Measurements from ENCODE around the gene PDCD1. TPM values are rescaled to one million over a fixed set of nuclear protein-coding genes. Genes with fewer than 3 reads are reported as not detected.

Gene PDCD1
- total RNA-seq, 1 experiment from 2014 or later = 0.22 TPM

DNA sequence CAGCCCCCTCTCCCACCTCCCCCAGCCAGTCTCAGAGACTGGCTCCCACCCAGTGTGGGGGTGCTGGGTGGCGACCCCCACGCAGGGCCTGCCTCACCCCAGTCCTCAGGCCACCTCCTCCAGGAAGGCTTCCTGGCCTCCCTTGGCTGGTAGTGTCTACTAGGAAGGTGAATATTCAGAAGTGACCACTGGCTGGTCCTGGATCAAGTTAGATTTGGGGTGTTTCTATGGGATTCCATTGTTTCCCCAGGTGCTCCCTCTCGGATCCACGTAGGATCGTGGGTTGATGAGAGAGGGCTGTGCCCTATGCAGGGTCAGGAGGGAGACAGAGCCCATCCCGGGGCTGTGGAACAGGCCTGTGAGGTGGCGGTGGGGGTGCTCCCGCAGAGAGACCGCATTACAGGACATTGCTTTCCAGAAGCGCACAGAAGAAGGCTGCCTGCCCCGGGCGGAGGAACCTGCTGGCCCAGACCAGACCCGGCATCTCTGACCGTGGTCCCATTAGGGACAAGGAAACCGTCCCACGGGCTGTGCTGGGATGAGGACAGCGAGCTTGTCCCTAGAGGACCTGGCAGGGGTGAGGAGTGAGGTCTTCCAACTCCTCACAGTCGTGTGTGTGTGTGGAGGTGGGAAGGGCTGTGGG, 3.3 kb downstream of the PDCD1 start:
- Histone ChIP-seq H3K36me3 (ENCODE audit: control insufficient read depth in 1 of 2, insufficient read depth in 2 of 2, low read length in 2 of 2) (no peaks in the 10 kb centered on the region), H3K4me1 (ENCODE audit: control insufficient read depth in 1 of 2, insufficient read depth in 2 of 2, low read length in 2 of 2) (no peaks in the 10 kb centered on the region; a peak in 1 of 4 replicates), H3K9ac (ENCODE audit: low read length) (no peak overlapping the region), H3K27ac (ENCODE audit: low read depth, low read length) (no peak overlapping the region), H3K9me2 (ENCODE audit: insufficient read depth) (no peaks in the 10 kb centered on the region), H3K9me3 (ENCODE audit: control insufficient read depth in 1 of 2, insufficient read depth in 1 of 2, low read depth in 1 of 2, low read length in 2 of 2) (no peaks in the 10 kb centered on the region), H3K4me2 (ENCODE audit: low read length) (no peak overlapping the region), H3K4me3 (replicated peaks in 1 of 2; ENCODE audit: low read depth in 1 of 2, low read length in 2 of 2) (no peak overlapping the region), H4K20me1 (ENCODE audit: insufficient read depth) (no peaks in the 10 kb centered on the region), H3K27me3 (ENCODE audit: insufficient read depth, low read length) (no peaks in the 10 kb centered on the region), H3K79me2 (ENCODE audit: insufficient read depth, low read length) (no peaks in the 10 kb centered on the region), H2AFZ (ENCODE audit: low read depth, low read length, poor library complexity, severe bottlenecking) (no peak overlapping the region)
- no TSS peak for BruUV-seq (replicated peaks)
- RAD21 ChIA-PET (ENCODE audit: low non-redundant PET in 1 of 2, low total read pairs in 2 of 2, uncharacterized antibody in 2 of 2, unreplicated experiment in 2 of 2) = no interaction called here
- no peak for DNase-seq (ENCODE audit: low read depth, low spot score)
- CTCF ChIA-PET = no interaction called here
- TF ChIP-seq CBX3 (IDR thresholded peaks at IDR 0.05; ENCODE audit: low read depth) (no peak), ZNF274 (IDR thresholded peaks at IDR 0.05; ENCODE audit: low read depth, low read length) (no peak), POLR2A (IDR thresholded peaks at IDR 0.05; ENCODE audit: borderline replicate concordance, extremely low read depth, insufficient read depth, insufficient read length) (no peak), SP1 (IDR thresholded peaks at IDR 0.05; ENCODE audit: low read depth) (no peak), JUND (IDR thresholded peaks at IDR 0.05) (no peak), CEBPB (IDR thresholded peaks at IDR 0.05; ENCODE audit: low read depth) (no peak), SIN3A (IDR thresholded peaks at IDR 0.05; ENCODE audit: low read depth) (no peak), POLR2AphosphoS5 (IDR thresholded peaks at IDR 0.05; ENCODE audit: low read depth, low read length) (no peak), EZH2 (IDR thresholded peaks at IDR 0.05) (no peak), SRF (IDR thresholded peaks at IDR 0.05; ENCODE audit: low read depth) (no peak), FOSL1 (IDR thresholded peaks at IDR 0.05; ENCODE audit: low read depth) (no peak), ELF1 (IDR thresholded peaks at IDR 0.05; ENCODE audit: borderline replicate concordance, low read depth) (no peak), EGR1 (IDR thresholded peaks at IDR 0.05; ENCODE audit: low read depth) (no peak), RAD21 (IDR thresholded peaks at IDR 0.05; ENCODE audit: low read depth) (no peak), ZFX (IDR thresholded peaks at IDR 0.05) (no peak), YY1 (IDR thresholded peaks at IDR 0.05; ENCODE audit: extremely low read depth, insufficient replicate concordance, low read depth, low read length) (no peak)
- TF ChIP-seq, protein P1, sequence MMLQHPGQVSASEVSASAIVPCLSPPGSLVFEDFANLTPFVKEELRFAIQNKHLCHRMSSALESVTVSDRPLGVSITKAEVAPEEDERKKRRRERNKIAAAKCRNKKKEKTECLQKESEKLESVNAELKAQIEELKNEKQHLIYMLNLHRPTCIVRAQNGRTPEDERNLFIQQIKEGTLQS (IDR thresholded peaks at IDR 0.05) = no peak
- TF ChIP-seq, protein P2, sequence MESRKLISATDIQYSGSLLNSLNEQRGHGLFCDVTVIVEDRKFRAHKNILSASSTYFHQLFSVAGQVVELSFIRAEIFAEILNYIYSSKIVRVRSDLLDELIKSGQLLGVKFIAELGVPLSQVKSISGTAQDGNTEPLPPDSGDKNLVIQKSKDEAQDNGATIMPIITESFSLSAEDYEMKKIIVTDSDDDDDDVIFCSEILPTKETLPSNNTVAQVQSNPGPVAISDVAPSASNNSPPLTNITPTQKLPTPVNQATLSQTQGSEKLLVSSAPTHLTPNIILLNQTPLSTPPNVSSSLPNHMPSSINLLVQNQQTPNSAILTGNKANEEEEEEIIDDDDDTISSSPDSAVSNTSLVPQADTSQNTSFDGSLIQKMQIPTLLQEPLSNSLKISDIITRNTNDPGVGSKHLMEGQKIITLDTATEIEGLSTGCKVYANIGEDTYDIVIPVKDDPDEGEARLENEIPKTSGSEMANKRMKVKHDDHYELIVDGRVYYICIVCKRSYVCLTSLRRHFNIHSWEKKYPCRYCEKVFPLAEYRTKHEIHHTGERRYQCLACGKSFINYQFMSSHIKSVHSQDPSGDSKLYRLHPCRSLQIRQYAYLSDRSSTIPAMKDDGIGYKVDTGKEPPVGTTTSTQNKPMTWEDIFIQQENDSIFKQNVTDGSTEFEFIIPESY (IDR thresholded peaks at IDR 0.05; ENCODE audit: extremely low read depth, insufficient replicate concordance, low read length) = no peak
- TF ChIP-seq, protein P3, sequence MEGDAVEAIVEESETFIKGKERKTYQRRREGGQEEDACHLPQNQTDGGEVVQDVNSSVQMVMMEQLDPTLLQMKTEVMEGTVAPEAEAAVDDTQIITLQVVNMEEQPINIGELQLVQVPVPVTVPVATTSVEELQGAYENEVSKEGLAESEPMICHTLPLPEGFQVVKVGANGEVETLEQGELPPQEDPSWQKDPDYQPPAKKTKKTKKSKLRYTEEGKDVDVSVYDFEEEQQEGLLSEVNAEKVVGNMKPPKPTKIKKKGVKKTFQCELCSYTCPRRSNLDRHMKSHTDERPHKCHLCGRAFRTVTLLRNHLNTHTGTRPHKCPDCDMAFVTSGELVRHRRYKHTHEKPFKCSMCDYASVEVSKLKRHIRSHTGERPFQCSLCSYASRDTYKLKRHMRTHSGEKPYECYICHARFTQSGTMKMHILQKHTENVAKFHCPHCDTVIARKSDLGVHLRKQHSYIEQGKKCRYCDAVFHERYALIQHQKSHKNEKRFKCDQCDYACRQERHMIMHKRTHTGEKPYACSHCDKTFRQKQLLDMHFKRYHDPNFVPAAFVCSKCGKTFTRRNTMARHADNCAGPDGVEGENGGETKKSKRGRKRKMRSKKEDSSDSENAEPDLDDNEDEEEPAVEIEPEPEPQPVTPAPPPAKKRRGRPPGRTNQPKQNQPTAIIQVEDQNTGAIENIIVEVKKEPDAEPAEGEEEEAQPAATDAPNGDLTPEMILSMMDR (IDR thresholded peaks at IDR 0.05 in 2 of 3, conservative IDR thresholded peaks at IDR 0.05 in 1 of 3; ENCODE audit: borderline replicate concordance in 1 of 3, insufficient read depth in 1 of 3, low read depth in 2 of 3, low read length in 2 of 3) = no peak
- POLR2A ChIA-PET = no interaction called here
- intact Hi-C loops (cut with micrococcal nuclease) = no loop called here
- no peak for ATAC-seq

All from HCT116 (cell line).